HL-60 (cell line): Measurements from ENCODE around the gene TANC1.

Source experiments
- POLR2AphosphoS5 ChIP-seq: IDR thresholded peaks from 2 replicates; pipeline ENCODE4 v1.6.1; 2012; ENCODE audit warnings: low read depth
- TF ChIP-seq, protein P1 (sequence below): IDR thresholded peaks from one replicate; pipeline ENCODE4 v1.5.1; 2011; ENCODE audit warnings: low read length, control low read depth, inconsistent platforms; ENCODE audit not compliant: insufficient read depth

GRCh38 chr2:159153063-159153462, 184.6 kb downstream of the TANC1 start:
- TF ChIP-seq, protein P1, sequence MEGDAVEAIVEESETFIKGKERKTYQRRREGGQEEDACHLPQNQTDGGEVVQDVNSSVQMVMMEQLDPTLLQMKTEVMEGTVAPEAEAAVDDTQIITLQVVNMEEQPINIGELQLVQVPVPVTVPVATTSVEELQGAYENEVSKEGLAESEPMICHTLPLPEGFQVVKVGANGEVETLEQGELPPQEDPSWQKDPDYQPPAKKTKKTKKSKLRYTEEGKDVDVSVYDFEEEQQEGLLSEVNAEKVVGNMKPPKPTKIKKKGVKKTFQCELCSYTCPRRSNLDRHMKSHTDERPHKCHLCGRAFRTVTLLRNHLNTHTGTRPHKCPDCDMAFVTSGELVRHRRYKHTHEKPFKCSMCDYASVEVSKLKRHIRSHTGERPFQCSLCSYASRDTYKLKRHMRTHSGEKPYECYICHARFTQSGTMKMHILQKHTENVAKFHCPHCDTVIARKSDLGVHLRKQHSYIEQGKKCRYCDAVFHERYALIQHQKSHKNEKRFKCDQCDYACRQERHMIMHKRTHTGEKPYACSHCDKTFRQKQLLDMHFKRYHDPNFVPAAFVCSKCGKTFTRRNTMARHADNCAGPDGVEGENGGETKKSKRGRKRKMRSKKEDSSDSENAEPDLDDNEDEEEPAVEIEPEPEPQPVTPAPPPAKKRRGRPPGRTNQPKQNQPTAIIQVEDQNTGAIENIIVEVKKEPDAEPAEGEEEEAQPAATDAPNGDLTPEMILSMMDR = no peak
- TF ChIP-seq POLR2AphosphoS5 = no peak
